Transverse colon (tissue), 4 donors: ENCODE measurements around the gene PMVK.

Experiments
- CTCF ChIP-seq, 5 experiments: fragments of 200-600 bp in 3 of 5; fragments of 450-650 bp in 2 of 5; sonication (generic) in 3 of 5; IDR thresholded peaks; 1 replicate in 2 of 5; 2 replicates in 3 of 5; pipeline ENCODE4 v1.5.1; 2016 to 2017; ENCODE audit warnings: antibody characterized with exemption in 5 of 5, inconsistent platforms in 3 of 5, mild to moderate bottlenecking in 2 of 5, moderate library complexity in 1 of 5
- POLR2AphosphoS5 ChIP-seq, 3 donors: sonication (generic); formaldehyde crosslinking; IDR thresholded peaks; one replicate each; pipeline ENCODE4 v1.6.1; 2016; ENCODE audit warnings: antibody characterized with exemption in 3 of 3

DNA sequence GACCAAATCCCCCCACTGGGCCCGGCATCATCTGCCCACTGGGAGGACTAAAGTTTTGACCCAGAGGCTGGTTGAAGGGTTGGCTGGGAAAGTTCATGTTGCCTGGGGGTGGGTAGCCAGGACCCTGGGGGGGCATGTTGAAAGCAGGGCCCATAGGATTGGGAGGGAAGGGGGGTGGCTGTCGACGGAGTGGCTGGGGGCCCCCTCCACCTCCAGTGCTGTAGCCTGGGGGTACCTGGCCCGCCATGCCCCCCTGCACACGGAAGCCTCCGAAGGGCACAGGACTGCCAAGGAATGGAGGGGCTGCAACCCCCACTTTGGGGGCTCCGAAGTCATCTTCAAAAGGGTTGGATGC lies 22.9 kb upstream of the PMVK start:
- TF ChIP-seq CTCF (IDR thresholded peaks at IDR 0.05) = no peak
- no peak for TF ChIP-seq POLR2AphosphoS5 (IDR thresholded peaks at IDR 0.05)
